Panc1 (cell line): ENCODE data around the gene ZNF292. TPM values are rescaled to one million over a fixed set of nuclear protein-coding genes. Genes with fewer than 3 reads are reported as not detected.

Experiments
- ATAC-seq: fragments of 200-7000 bp; cut with Tn5 transposase; 2 replicates; pipeline ENCODE4 v1.9.1; 2020; ENCODE audit warnings: mild to moderate bottlenecking, moderate library complexity
- BruUV-seq: library from RNA; stranded (reverse); fragments of 400-500 nt; replicated peaks from 2 replicates; lab custom pipeline; 2021; lab: Mats Ljungman, UMichigan
- CTCF ChIA-PET: fragments of 300-600 bp; sonication (Branson Sonifier 250); formaldehyde crosslinking; loops from one replicate; lab custom pipeline; 2022; ENCODE audit warnings: antibody characterized with exemption; lab: Charles Lee
- POLR2A ChIA-PET: fragments of 300-600 bp; sonication (Branson Sonifier 250); formaldehyde crosslinking; loops from one replicate; lab custom pipeline; 2022; ENCODE audit warnings: antibody characterized with exemption; lab: Charles Lee
- DNase-seq: peaks from one replicate; pipeline ENCODE4 v3.0.0-alpha.2; 2010; ENCODE audit warnings: low read depth, low spot score
- H3K27ac ChIP-seq: 2 replicates; pipeline ENCODE4 v1.5.1; 2011; ENCODE audit warnings: mild to moderate bottlenecking, low read length, inconsistent platforms
- H3K27me3 ChIP-seq: fragments of 200-500 bp; sonication (Bioruptor generic); 2 replicates; pipeline ENCODE4 v1.6.0; 2014; ENCODE audit warnings: low read length, inconsistent platforms; ENCODE audit not compliant: control insufficient read depth, insufficient read depth
- H3K36me3 ChIP-seq: fragments of 200-500 bp; sonication (Bioruptor generic); 2 replicates; pipeline ENCODE4 v1.5.1; 2014; ENCODE audit warnings: inconsistent platforms, mild to moderate bottlenecking, low read length, moderate library complexity; ENCODE audit not compliant: control insufficient read depth, insufficient read depth
- H3K4me1 ChIP-seq: 2 replicates; pipeline ENCODE4 v1.5.1; 2011; ENCODE audit warnings: inconsistent platforms, mild to moderate bottlenecking, low read length, moderate library complexity; ENCODE audit not compliant: control insufficient read depth, insufficient read depth
- H3K4me3 ChIP-seq, 2 experiments: 2 replicates each; pipeline ENCODE4 v1.5.1; 2011 to 2012; ENCODE audit warnings: low read depth in 2 of 2, low read length in 2 of 2, mild to moderate bottlenecking in 2 of 2, inconsistent platforms in 1 of 2, moderate library complexity in 1 of 2
- H3K9me3 ChIP-seq: fragments of 200-500 bp; sonication (Bioruptor generic); 2 replicates; pipeline ENCODE4 v1.5.1; 2014; ENCODE audit warnings: low read depth, mild to moderate bottlenecking, inconsistent platforms, low read length, moderate library complexity; ENCODE audit not compliant: control insufficient read depth, insufficient read depth
- POLR2AphosphoS5 ChIP-seq: IDR thresholded peaks from 2 replicates; pipeline ENCODE4 v1.6.1; 2012; ENCODE audit warnings: mild to moderate bottlenecking, low read depth, low read length, moderate library complexity
- SIN3A ChIP-seq: IDR thresholded peaks from 2 replicates; pipeline ENCODE4 v1.6.1; 2012; ENCODE audit warnings: low read depth, mild to moderate bottlenecking, low read length, moderate library complexity, borderline replicate concordance; ENCODE audit not compliant: insufficient read depth
- TCF7L2 ChIP-seq: IDR thresholded peaks from 2 replicates; pipeline ENCODE4 v1.6.1; 2011; ENCODE audit warnings: mild to moderate bottlenecking, low read depth, low read length, inconsistent platforms
- in situ Hi-C: cut with HindIII; loops from 2 replicates; pipeline ENCODE4 v1.10.0; 2016; ENCODE audit warnings: low sequenced_read_pairs, low pct_unique_long_range_greater_than_20kb
- intact Hi-C: fragments of 100-400 bp; cut with micrococcal nuclease; formaldehyde crosslinking; loops from one replicate; pipeline ENCODE4 v1.10.0; 2022; ENCODE audit not compliant: unreplicated experiment
- total RNA-seq: library from RNA; stranded (reverse); gene quantifications from one replicate; pipeline ENCODE4 v1.2.1, GENCODE V29; 2021; ENCODE audit not compliant: unreplicated experiment
- TF ChIP-seq, protein P1 (sequence below), 2 experiments: IDR thresholded peaks; 2 replicates each; pipeline ENCODE4 v1.6.1; 2011 to 2012; ENCODE audit warnings: low read depth in 2 of 2, control low read depth in 1 of 2, low read length in 1 of 2, mild to moderate bottlenecking in 1 of 2, moderate library complexity in 1 of 2; ENCODE audit not compliant: insufficient read depth in 1 of 2
- TF ChIP-seq, protein P2 (sequence below): fragments of 450-650 bp; IDR thresholded peaks from 2 replicates; pipeline ENCODE4 v1.5.1; 2017; ENCODE audit warnings: mild to moderate bottlenecking

The ZNF292 gene
- total RNA-seq, 1 experiment from 2014 or later: 38.2 TPM

DNA sequence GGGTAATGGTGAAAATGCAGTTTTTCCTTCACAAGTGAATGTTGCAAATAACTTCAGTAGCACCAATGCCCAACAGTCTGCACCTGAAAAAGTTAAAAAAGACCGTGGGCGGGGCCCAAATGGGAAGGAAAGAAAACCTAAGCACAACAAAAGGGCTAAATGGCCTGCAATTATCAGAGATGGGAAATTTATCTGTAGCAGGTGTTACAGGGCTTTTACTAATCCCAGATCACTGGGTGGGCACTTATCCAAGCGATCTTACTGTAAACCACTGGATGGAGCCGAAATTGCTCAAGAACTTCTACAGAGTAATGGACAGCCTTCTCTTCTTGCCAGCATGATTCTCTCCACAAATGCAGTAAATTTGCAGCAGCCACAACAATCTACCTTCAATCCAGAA lies 102.2 kb downstream of the ZNF292 start:
- CTCF ChIA-PET: no interaction called here
- Histone ChIP-seq H3K27ac (no peak overlapping the region), H3K27me3 (no peaks in the 10 kb centered on the region), H3K4me1 (no peaks in the 10 kb centered on the region), H3K4me3 (no peak overlapping the region), H3K36me3 (peaks cover 44% of the 10 kb centered on the region), H3K9me3 (no peaks in the 10 kb centered on the region)
- no TSS peak for BruUV-seq
- ATAC-seq: no peak
- POLR2A ChIA-PET: no interaction called here
- intact Hi-C loops: no loop called here
- TF ChIP-seq, protein P1, sequence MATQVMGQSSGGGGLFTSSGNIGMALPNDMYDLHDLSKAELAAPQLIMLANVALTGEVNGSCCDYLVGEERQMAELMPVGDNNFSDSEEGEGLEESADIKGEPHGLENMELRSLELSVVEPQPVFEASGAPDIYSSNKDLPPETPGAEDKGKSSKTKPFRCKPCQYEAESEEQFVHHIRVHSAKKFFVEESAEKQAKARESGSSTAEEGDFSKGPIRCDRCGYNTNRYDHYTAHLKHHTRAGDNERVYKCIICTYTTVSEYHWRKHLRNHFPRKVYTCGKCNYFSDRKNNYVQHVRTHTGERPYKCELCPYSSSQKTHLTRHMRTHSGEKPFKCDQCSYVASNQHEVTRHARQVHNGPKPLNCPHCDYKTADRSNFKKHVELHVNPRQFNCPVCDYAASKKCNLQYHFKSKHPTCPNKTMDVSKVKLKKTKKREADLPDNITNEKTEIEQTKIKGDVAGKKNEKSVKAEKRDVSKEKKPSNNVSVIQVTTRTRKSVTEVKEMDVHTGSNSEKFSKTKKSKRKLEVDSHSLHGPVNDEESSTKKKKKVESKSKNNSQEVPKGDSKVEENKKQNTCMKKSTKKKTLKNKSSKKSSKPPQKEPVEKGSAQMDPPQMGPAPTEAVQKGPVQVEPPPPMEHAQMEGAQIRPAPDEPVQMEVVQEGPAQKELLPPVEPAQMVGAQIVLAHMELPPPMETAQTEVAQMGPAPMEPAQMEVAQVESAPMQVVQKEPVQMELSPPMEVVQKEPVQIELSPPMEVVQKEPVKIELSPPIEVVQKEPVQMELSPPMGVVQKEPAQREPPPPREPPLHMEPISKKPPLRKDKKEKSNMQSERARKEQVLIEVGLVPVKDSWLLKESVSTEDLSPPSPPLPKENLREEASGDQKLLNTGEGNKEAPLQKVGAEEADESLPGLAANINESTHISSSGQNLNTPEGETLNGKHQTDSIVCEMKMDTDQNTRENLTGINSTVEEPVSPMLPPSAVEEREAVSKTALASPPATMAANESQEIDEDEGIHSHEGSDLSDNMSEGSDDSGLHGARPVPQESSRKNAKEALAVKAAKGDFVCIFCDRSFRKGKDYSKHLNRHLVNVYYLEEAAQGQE (IDR thresholded peaks at IDR 0.05; ENCODE audit: insufficient read depth in 1 of 2, low read depth in 2 of 2, low read length in 1 of 2): no peak
- TF ChIP-seq POLR2AphosphoS5 (no peak), TCF7L2 (no peak), SIN3A (no peak)
- TF ChIP-seq, protein P2, sequence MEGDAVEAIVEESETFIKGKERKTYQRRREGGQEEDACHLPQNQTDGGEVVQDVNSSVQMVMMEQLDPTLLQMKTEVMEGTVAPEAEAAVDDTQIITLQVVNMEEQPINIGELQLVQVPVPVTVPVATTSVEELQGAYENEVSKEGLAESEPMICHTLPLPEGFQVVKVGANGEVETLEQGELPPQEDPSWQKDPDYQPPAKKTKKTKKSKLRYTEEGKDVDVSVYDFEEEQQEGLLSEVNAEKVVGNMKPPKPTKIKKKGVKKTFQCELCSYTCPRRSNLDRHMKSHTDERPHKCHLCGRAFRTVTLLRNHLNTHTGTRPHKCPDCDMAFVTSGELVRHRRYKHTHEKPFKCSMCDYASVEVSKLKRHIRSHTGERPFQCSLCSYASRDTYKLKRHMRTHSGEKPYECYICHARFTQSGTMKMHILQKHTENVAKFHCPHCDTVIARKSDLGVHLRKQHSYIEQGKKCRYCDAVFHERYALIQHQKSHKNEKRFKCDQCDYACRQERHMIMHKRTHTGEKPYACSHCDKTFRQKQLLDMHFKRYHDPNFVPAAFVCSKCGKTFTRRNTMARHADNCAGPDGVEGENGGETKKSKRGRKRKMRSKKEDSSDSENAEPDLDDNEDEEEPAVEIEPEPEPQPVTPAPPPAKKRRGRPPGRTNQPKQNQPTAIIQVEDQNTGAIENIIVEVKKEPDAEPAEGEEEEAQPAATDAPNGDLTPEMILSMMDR: no peak
- in situ Hi-C loops: no loop called here
- no peak for DNase-seq

DNA sequence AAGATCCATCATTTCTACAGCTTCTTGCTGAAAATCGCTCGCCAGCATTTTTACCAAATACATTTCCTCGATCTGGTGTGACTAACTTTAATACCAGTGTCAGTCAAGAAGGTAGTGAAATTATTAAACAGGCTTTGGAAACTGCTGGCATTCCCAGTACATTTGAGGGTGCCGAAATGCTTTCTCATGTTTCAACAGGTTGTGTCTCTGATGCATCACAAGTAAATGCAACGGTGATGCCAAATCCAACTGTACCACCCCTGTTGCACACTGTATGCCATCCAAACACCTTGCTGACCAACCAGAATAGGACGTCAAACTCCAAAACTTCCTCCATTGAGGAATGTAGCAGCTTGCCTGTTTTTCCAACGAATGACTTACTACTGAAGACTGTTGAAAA lies 102.6 kb downstream of the ZNF292 start:
- DNase-seq: no peak
- Histone ChIP-seq H3K27ac (no peak overlapping the region), H3K4me3 (no peak overlapping the region), H3K36me3 (peaks cover 44% of the 10 kb centered on the region), H3K4me1 (no peaks in the 10 kb centered on the region), H3K9me3 (no peaks in the 10 kb centered on the region), H3K27me3 (no peaks in the 10 kb centered on the region)
- POLR2A ChIA-PET: no interaction called here
- CTCF ChIA-PET: no interaction called here
- BruUV-seq: no TSS peak
- in situ Hi-C loops (no loop called here), intact Hi-C loops (no loop called here)
- no peak for ATAC-seq
- TF ChIP-seq, protein P2: no peak
- TF ChIP-seq SIN3A (no peak), POLR2AphosphoS5 (no peak), TCF7L2 (no peak)
- TF ChIP-seq, protein P1 (IDR thresholded peaks at IDR 0.05; ENCODE audit: insufficient read depth in 1 of 2, low read depth in 2 of 2, low read length in 1 of 2): no peak
